OCI-LY1 (cell line): ENCODE results near the gene ROR1.

ENCODE experiments used
- H2AFZ ChIP-seq: fragments of 200-600 bp; sonication (generic), shearing (Covaris generic); 2 replicates; pipeline ENCODE4 v1.6.0; 2014; ENCODE audit warnings: antibody characterized with exemption, mild to moderate bottlenecking, low read length
- H3F3A ChIP-seq: fragments of 200-600 bp; sonication (generic), shearing (Covaris generic); 2 replicates; pipeline ENCODE4 v1.6.0; 2014; ENCODE audit warnings: mild to moderate bottlenecking, antibody characterized with exemption, low read length, moderate library complexity; ENCODE audit not compliant: insufficient read depth
- H3K27ac ChIP-seq: fragments of 200-600 bp; sonication (generic); 2 replicates; pipeline ENCODE4 v1.5.1; 2014; ENCODE audit warnings: low read length, mixed run types, mild to moderate bottlenecking, low read depth; ENCODE audit not compliant: poor library complexity, severe bottlenecking
- H3K27me3 ChIP-seq: fragments of 200-600 bp; sonication (generic); 2 replicates; pipeline ENCODE4 v1.6.0; 2014; ENCODE audit warnings: antibody characterized with exemption, mild to moderate bottlenecking, low read length, moderate library complexity; ENCODE audit not compliant: insufficient read depth
- H3K36me3 ChIP-seq: fragments of 200-600 bp; sonication (generic); 2 replicates; pipeline ENCODE4 v1.6.1; 2014; ENCODE audit warnings: mild to moderate bottlenecking, antibody characterized with exemption, low read length, moderate library complexity, mixed read lengths; ENCODE audit not compliant: insufficient read depth
- H3K4me1 ChIP-seq: fragments of 200-600 bp; sonication (generic); 2 replicates; pipeline ENCODE4 v1.5.1; 2014; ENCODE audit warnings: mild to moderate bottlenecking, low read length, moderate library complexity; ENCODE audit not compliant: insufficient read depth, severe bottlenecking
- H3K4me2 ChIP-seq: fragments of 200-600 bp; sonication (generic), shearing (Covaris generic); 2 replicates; pipeline ENCODE4 v1.6.1; 2014; ENCODE audit warnings: low read length
- H3K4me3 ChIP-seq: fragments of 200-600 bp; sonication (generic); 2 replicates; pipeline ENCODE4 v1.5.1; 2014; ENCODE audit warnings: low read length, low read depth, mild to moderate bottlenecking, mixed read lengths; ENCODE audit not compliant: poor library complexity, severe bottlenecking
- H3K79me2 ChIP-seq: fragments of 200-600 bp; shearing (Covaris generic); 2 replicates; pipeline ENCODE4 v1.6.1; 2016; ENCODE audit warnings: mixed run types, low read length, mixed read lengths; ENCODE audit not compliant: insufficient read depth
- H3K9ac ChIP-seq: fragments of 200-600 bp; sonication (generic), shearing (Covaris generic); 2 replicates; pipeline ENCODE4 v1.6.1; 2014; ENCODE audit warnings: mild to moderate bottlenecking, low read length, mixed read lengths
- H3K9me2 ChIP-seq: fragments of 200-600 bp; sonication (generic), shearing (Covaris generic); 2 replicates; pipeline ENCODE4 v1.6.1; 2014; ENCODE audit warnings: low read depth, mild to moderate bottlenecking, low read length, mixed read lengths
- H3K9me3 ChIP-seq: fragments of 200-600 bp; shearing (Covaris generic); 2 replicates; pipeline ENCODE4 v1.6.1; 2014; ENCODE audit warnings: low read length, mixed read lengths
- H4K20me1 ChIP-seq: fragments of 200-600 bp; sonication (generic), shearing (Covaris generic); 2 replicates; pipeline ENCODE4 v1.6.0; 2016; ENCODE audit warnings: mild to moderate bottlenecking, low read length; ENCODE audit not compliant: insufficient read depth
- CTCF ChIP-seq: fragments of 200-600 bp; sonication (generic), shearing (Covaris generic); IDR thresholded peaks from 2 replicates; pipeline ENCODE4 v1.5.1; 2017; ENCODE audit warnings: mild to moderate bottlenecking, antibody characterized with exemption, low read length, moderate library complexity, mixed read lengths
- EZH2 ChIP-seq: fragments of 200-600 bp; sonication (generic), shearing (Covaris generic); IDR thresholded peaks from 2 replicates; pipeline ENCODE4 v1.8.0; 2017; ENCODE audit warnings: borderline replicate concordance, mixed run types, mild to moderate bottlenecking, antibody characterized with exemption, low read length, moderate library complexity, mixed read lengths

Gene ROR1

GRCh38 chr1:63795455-63795854 is 21.6 kb downstream of the ROR1 start:
- Histone ChIP-seq H3K9me2 (no peaks in the 10 kb centered on the region), H3K36me3 (no peaks in the 10 kb centered on the region), H3K4me3 (no peak overlapping the region), H3K4me2 (no peak overlapping the region), H2AFZ (no peak overlapping the region), H3K4me1 (no peaks in the 10 kb centered on the region), H3K9me3 (no peaks in the 10 kb centered on the region), H3K27me3 (no peaks in the 10 kb centered on the region), H3K79me2 (no peaks in the 10 kb centered on the region), H4K20me1 (no peaks in the 10 kb centered on the region), H3K9ac (no peak overlapping the region), H3F3A (no peaks in the 10 kb centered on the region), H3K27ac (no peak overlapping the region)
- TF ChIP-seq EZH2 (no peak), CTCF (no peak)

GRCh38 chr1:63797056-63797726 is 23.4 kb downstream of the ROR1 start:
- H3F3A ChIP-seq: no peaks in the 10 kb centered on the region
- TF ChIP-seq CTCF: no peak
- TF ChIP-seq EZH2: no peak
- no peaks in the 10 kb centered on the region for H4K20me1 ChIP-seq
- H3K4me1 ChIP-seq: no peaks in the 10 kb centered on the region
- no peak overlapping the region for H3K4me2 ChIP-seq
- H3K27ac ChIP-seq: no peak overlapping the region
- H3K4me3 ChIP-seq: no peak overlapping the region
- H2AFZ ChIP-seq: no peak overlapping the region
- no peak overlapping the region for H3K9ac ChIP-seq
- H3K27me3 ChIP-seq: no peaks in the 10 kb centered on the region
- no peaks in the 10 kb centered on the region for H3K9me2 ChIP-seq
- H3K36me3 ChIP-seq: no peaks in the 10 kb centered on the region
- no peaks in the 10 kb centered on the region for H3K79me2 ChIP-seq
- H3K9me3 ChIP-seq: no peaks in the 10 kb centered on the region

- Histone ChIP-seq H3K9me2 (no peaks in the 10 kb centered on the region), H3K9ac (no peak overlapping the region), H3K27me3 (no peaks in the 10 kb centered on the region), H3K4me1 (no peaks in the 10 kb centered on the region), H3K79me2 (no peaks in the 10 kb centered on the region), H4K20me1 (no peaks in the 10 kb centered on the region), H3K27ac (no peak overlapping the region), H3K9me3 (no peaks in the 10 kb centered on the region), H2AFZ (no peak overlapping the region), H3K36me3 (no peaks in the 10 kb centered on the region), H3F3A (no peaks in the 10 kb centered on the region), H3K4me3 (no peak overlapping the region), H3K4me2 (no peak overlapping the region)
- no peak for TF ChIP-seq EZH2
- TF ChIP-seq CTCF: no peak
These were observed 24.5 kb downstream of the ROR1 start for GRCh38 chr1:63798284-63798683.
